Fibroblast of peridontal ligament (primary cell): ENCODE results near the gene RAP2B.
A peak's percentile ranks its signal among the peaks of the same experiment; 100 is the strongest.

Source experiments
- DNase-seq: peaks from one replicate; pipeline ENCODE4 v3.0.0-alpha.2; 2010; ENCODE audit errors: extremely low read depth

RAP2B gene

DNA sequence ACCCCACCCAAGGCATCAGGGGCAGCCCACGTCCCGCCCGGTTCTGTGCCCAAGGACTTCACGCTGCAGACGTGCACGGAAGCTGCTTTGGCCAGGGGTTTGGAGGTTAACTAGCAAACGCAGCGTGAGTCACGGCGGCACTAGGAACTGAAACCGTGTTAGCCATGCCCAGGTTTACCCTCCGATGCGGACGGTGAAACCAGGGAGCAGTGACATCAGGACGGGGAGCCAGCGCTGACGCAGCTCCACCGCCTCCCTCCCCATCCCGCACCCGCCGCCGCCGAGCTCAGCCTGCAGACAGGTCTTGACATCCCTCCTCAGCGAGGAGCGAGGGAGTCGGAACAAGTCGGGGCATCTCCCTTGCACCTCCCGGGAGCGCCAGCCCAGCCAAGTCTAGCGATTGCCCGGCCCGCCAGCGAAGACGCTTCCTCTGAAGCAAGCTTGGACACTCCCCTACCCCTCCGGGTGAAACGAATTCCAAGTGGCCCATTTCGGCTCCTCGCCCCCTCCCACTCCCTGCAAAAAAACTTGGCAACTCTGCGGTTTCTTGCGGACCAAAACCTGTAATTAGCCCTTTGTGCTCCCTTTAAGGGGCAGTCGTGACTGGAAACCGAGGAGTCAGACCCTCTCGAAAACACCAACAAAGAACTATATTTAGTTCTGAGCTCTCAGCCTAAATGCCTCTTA, 1.4 kb upstream of the RAP2B start:
- DNase-seq = peak; percentile 92

DNA sequence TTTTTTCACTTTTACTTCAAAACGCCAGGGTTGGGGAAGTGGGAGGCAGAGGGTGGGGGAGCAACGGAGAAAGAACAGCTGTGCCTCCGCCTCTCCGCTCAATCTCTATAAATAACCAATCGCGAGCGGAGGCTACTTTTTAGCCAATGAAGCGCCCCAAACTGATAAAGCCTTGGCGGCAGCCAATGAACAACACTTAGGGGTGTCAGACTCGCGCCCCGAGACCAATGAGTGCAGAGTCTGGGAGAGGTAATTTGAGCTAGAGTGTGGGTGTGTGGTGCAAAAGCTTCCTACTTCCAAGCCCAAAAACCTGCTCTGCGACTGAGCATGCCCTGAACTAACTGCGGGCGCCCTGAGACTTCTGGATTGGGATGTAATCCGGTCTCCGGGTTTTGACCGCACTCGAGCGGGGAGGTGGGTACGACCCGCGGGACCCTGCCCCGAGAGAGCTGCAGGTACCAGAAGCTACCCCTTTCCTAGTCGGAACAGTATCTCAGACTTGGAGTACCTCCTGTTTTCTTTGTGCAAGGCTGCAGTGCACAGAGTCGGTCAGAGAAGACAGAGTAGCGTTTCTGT, 800 bp upstream of the RAP2B start:
- peak; percentile 100 for DNase-seq

DNA sequence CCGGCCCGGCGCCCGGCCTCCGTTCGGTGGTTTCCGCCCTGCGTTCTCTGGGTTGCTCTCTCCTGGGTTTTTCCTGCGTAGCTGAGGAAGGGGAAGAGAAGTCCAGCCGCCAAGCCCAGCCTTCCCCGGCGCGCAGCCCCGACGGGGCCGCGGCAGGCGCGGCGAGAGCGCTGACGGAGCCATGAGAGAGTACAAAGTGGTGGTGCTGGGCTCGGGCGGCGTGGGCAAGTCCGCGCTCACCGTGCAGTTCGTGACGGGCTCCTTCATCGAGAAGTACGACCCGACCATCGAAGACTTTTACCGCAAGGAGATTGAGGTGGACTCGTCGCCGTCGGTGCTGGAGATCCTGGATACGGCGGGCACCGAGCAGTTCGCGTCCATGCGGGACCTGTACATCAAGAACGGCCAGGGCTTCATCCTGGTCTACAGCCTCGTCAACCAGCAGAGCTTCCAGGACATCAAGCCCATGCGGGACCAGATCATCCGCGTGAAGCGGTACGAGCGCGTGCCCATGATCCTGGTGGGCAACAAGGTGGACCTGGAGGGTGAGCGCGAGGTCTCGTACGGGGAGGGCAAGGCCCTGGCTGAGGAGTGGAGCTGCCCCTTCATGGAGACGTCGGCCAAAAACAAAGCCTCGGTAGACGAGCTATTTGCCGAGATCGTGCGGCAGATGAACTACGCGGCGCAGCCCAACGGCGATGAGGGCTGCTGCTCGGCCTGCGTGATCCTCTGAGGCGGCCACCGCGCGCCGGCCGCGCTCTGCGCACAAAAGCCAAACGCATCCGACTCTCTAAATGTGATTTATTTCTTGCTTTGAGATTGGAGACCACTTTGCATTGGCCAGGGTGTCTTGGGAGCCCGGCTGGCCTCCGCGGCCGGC, 727 bp downstream of the RAP2B start:
- peak; percentile 34 for DNase-seq

DNA sequence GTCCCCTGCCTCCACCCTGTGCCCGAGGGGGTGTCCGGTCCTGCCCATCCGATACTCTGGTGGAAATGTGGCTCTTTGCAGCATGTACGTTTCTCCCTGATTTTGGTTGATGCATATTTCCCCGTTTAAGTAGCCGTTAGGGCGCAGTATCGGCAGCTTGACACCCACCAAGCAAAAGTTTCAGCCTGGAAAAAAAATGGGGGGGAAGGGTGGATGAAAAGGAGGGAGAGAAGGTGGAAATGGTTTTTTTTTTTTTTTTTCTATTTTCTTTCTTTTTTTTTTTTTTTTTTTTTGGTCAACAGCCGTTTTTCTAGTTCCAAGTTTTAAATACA, 1.3 kb downstream of the RAP2B start:
- peak; percentile 38 for DNase-seq

DNA sequence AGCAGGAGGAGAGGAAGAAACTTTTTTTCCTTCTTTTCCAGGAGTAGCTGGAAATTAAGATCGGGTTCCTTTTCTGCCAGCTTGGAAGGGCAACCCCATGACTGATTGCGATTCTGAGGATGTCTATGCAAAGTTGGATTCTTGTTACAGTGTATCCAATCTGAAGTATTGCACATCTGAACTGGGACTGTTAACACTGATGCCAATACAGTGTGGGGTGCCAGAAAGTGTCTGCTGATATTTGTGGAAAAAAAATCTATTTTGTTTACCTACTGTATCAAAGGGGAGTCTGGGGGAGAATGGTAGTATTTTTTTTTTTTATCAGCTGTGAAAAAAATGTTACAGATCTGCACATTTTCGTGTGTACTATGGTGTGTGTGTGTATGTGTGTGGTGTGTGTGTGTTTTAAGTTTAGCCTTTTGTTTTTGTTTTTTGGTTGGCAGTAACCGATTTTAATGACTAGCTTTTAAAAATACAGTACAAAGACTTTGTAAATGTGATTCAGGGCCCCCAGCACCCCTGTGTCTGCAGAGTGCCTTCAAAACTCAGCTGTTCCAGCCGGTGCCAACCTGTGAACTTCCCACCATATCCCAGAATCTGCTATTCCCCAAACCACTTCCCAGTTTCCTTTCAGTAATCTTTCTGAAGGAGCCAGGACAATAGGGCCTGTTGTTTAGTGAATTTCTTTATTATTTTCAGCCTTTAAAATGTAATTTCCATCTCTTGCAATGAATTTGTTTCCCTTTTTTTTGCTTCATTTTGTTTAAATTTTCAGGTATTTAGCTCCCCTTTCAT, 1.9 kb downstream of the RAP2B start:
- DNase-seq = peak; percentile 49

DNA sequence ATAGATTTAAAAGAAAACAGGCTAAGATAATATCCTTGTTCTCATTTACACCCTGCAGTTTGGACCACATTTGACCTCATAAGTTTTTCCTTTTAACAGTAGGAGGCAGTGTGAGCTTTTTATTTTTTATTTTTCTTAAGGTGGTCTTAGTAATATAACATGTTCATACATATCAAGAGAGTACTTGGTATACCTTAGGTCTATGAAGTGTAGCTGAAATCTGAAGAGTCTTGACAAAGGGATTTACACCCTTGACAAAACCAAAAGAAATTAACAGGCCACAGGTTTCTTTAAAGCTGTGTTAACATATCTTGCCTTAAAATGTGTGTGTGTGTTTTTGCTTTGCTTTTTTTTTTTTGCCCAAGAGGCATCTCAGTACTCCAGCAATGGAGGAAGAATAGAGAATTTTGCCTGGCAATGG, 3.2 kb downstream of the RAP2B start:
- peak; percentile 67 for DNase-seq

DNA sequence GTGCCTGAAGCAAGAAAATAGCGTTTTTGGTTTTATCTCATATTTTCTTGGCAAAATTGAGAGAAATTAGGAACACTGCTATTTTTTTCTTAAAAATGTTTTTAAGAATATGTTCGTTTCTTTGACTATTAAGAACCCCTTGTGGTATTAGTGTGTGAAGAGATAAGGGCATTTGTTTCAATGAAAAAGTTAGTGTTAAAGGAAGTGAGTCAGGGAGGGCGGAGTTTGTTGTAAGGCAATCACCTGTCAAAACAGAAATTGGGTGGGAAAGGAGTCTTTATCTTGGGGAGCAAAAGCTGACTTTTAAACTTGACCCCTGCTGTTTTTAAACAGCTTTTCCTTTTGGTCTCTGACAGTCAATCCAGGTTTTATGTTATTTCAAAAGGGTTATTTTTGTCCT, 4.2 kb downstream of the RAP2B start:
- no peak for DNase-seq

DNA sequence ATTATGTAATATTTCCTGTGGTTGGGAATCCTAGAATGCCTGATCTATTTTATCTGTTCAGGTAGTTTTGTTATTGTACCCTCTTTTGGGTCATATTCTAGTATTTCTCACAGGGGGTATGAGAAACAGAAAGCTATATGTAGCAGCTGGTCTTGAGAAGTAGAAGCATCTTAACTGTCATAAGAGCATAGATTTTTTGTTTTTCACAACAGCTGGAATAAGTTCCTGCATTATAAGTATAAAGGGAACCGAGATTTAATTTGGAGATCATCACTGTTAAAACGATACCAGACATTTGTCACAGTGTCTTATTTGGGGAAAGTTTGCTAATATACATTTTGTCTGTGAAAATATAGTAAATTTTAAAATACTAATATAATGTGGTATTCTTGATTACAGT, 4.8 kb downstream of the RAP2B start:
- DNase-seq = no peak

DNA sequence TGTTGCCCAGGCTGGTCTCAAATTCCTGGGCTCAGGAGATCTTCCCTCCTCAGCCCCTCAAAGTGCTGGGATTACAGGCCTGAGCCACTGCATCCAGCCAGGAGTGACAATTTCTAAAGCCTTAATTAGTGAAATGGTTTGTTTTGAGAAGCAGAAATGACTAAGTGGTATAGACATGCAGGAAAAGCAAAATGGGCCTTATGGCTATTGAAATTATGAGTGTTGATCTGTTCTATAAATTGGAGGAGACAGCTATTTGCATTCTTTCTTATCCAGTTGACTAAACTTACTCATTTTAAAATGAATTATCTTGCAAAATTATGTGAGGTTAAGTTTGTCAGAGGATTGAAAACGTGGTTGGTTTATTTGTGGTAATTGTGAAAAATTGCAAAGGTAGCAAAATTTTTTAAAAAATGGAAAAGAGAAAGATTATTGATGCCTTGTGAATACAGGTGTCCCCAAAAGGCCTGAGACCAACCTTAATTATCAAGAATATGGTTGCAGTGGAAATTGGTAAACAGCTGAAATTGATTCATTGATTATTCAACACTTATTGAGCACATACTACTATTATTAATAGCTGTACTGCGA, 7.9 kb downstream of the RAP2B start:
- no peak for DNase-seq

DNA sequence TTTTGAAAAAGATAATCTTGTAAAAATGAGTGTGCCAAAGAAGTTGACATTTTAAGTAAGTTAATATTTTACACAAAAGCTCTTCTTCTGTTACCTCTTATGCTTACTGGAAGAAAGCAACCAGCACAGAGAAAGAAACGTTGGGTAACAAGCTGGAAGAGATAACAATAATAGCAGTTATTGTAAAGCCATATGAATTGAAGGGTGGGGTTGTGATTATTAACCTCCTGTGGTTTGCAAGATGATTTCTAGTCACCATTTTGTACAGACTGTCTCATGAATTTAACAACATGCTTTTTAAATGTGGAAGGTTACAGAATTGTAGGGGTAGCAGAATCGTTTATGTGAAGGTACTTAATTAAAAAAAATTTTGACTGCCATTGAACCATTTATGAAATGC, 9.2 kb downstream of the RAP2B start:
- DNase-seq = no peak

DNA sequence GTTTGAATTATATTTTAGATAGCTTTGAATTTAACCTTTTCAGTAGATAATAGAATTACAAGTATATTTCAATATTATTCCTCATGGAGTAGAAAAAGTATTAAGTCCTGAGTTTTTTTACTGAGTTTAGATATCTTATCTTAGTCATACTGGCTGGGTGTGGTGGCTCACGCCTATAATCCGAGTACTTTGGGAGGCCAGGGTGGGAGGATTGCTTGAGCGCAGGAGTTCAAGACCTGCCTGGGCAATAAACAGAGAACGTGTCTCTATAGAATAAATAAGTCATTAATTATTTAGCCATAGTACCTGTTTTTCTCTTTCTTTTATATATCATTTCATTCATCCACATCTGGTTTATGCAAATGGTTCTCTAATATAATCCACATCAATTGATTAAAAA, 9.9 kb downstream of the RAP2B start:
- no peak for DNase-seq

DNA sequence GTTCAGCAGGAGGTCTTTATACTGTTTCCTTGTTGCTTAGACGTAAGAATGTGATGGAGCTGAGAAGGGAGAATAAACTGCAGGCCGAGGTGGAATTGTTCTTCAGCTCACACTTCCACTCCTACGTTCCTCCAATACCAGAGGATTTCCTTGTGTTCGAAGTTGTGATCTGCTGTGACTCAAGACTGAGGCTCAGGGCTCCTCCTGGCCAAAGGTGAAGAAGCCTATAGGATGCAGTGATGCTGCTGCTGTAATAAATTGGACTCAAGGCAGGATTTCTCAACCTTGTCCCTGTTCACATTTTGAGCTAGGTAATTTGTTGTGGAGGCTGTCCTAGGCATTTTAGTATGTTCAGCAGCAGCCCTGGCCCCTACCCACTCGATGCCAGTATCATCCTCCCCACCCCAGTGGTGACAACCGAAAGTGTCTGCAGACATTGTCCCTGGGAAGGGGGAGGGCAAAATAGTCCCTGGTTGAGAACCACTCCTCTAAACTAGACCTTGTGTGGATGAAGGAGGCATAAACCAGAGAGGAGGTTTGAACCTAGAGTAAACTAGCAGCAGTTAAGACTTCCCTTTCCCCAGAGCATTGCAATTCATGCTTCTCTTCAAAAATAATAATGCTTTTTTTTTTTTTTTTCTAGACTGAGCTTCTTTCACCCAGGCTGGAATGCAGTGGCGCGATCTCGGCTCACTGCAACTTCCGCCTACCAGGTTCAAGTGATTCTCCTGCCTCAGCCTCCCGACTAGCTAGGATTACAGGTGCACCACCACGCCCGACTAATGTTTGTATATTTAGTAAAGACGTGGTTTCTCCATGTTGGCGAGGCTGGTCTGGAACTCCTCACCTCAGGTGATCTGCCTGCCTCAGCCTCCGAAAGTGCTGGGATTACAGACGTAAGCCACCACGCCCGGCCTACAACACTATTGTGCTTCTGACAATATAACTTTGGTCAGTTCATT, 11.1 kb downstream of the RAP2B start:
- no peak for DNase-seq

DNA sequence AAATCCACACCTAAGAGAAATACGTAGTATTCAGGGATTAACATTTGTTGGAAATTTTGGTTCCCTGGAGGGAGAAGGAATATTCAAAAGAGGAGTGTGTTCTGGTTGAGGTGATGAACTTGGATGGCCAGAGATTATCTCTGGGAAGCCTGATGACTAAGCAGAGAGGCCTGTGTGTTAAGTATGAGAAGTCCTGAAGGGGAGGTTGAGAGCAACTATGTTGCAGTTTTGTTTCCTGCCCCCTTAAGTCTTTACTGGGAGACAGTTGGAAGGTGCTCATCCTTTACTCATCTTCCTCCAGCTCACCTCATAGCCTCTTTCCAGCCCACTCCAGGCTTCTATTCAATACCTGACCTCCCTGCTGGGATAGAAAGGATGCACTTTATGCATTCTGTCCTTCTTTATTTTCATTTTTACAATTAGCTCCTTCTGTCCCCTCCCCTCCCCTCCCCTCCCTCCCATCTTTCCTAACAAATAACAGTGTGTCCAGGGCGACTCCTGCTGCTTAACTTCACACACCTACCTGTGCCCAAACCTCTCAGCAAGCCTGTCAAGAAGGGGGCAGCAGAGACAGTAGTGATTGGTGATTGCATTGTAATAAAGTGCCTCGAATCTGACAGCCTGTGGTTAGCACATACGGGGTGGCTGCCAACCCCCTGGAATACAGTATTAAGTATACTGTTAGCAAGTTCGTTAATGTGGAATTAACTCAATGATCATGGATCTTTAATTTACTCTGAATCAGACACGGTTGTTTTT, 11.9 kb downstream of the RAP2B start:
- DNase-seq = peak; percentile 28

DNA sequence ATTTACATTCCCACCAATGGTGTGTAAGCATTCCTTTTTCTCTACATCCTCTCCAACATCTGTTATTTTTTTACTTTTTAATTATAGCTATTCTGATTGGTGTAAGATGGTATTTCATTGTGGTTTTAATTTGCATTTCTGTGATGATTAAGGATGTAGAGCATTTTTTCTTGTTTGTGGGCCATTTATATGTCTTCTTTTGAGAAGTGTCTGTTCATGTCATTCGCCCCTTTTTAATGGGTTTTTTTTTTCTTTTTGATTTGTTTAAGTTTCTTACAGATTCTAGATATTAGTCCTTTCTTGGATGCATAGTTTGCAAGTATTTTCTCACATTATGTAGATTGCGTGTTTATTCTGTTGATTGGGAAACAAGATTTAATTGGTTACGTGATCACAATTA, 14.2 kb downstream of the RAP2B start:
- no peak for DNase-seq

DNA sequence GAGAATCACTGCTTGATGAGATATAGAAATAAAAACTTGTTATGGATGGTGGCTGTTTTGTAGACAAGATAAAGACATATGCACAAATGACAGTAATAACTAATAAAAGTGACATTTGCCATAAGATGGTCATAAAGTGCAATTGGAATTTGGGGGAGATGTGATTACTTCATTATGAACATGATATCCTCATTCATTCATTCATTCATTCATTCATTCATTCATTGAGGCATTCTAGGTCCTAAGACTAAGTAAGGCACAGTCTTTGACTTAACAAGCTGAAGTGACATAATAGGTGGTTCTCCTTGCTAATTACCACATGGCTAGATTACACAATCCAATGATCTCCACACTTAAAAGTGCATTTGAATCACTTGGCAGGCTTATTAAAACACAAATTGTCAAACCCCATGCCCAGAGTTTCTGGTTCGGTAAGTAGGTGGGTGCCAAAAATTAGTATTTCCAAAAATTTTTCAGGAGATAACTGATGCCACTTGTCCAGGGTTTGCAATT, 18.9 kb downstream of the RAP2B start:
- no peak for DNase-seq

DNA sequence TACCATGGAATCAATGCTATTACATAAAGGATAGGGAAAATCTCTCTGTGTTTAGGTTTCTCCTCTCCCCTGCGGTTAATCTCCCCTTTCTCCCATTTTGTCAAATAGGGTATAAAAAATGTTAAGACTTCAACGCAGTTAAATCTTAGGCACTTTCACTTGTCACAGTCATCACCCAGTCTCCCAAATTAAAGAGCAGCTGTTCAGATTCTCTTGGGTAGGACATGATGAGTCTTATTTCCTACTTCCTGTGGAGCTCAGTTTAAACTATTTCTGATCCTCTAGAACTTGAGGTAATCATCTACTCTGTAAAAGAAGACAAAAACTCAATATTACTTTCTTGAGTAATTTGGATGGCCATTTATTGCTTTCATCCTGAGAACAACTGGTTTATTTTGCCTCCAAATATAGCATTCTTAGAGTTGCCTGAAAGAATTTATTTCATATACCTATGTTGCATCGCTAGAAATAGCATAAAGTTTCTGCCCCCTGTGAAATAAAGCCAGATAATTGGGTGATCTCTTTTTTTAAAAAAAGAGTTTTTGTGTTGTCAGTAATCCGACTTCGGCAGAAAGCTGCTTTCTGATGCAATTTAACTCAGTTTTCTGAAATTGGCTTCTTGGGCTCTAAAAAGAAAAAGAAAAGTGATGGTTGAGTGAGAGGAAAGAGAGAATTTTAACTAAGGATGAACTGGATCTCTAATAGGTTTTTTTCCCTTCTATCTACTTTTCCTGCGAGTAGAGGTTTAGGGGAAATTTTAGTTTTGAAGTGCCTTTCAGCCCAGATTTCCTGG, 20.7 kb downstream of the RAP2B start:
- DNase-seq = peak; percentile 69

DNA sequence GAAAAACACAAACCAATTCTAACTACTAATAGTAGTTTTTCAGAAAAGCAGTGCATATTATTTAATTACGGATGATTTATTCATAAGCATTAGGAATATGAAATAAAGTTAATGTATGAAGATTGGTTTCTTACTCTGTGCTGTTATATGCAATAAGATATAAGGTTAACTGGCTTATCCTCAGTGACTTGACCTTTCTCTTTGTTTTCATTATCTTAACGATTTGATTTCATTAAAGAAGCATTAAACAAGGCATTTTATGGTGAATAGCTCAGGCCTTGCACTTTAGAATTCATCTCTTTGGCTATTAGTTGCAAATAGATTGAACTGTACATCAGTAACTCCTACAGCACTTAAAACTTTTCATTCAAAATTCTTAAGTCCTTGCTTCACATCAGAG, 28.9 kb downstream of the RAP2B start:
- DNase-seq = no peak

DNA sequence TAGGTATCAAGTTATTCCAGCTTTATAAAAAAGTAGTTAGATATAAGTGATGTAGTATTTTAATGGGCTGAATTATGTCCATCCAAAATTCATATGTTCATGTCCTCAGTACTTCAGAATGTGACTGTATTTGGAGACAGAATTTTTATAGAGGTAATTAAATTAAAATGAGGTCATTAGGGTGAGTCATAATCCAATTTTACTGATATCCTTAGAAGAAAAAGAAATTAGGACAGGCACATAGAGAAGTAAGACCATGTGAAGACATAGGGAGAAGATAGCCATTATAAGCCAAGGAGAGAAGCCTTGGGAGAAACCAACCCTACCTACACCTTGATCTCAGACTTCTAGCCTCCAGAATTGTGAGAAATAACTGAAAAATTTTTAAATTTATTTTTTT, 30.3 kb downstream of the RAP2B start:
- no peak for DNase-seq
